LNCAP (cell line): ENCODE results near the gene CNN2.

ENCODE experiments used
- TF ChIP-seq, protein P1 (sequence below): fragments of 450-650 bp; IDR thresholded peaks from 2 replicates; pipeline ENCODE4 v1.5.1; 2017; ENCODE audit warnings: mild to moderate bottlenecking

The CNN2 gene

DNA sequence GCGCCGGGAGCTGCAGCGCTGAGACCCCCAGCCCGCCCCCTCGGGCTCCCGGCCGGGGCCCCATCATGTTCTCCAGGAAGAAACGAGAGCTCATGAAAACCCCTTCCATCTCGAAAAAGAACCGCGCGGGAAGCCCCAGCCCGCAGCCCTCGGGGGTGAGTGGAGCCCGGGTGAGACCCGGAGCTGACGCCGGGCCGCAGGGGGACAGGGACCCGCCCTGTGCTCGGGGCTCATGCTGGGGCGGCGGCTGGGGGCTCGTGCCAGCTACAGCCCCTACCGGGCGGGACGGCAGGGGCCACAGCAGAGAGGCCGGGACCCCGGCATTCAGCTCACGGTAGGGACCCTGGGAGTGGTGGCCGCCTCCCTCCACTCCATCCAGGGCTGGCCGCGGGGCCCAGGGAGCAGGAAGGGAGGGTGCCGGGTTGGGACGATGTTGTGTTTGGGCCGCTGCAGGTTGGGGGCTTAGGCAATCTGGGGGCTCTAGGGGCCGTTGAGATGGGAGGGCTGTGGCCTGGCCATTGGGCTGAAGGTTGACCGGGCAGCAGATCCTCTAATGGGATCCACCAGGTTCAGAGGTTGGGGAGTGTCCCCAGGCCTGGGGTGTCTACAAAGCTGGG is 41.0 kb downstream of the CNN2 start:
- TF ChIP-seq, protein P1, sequence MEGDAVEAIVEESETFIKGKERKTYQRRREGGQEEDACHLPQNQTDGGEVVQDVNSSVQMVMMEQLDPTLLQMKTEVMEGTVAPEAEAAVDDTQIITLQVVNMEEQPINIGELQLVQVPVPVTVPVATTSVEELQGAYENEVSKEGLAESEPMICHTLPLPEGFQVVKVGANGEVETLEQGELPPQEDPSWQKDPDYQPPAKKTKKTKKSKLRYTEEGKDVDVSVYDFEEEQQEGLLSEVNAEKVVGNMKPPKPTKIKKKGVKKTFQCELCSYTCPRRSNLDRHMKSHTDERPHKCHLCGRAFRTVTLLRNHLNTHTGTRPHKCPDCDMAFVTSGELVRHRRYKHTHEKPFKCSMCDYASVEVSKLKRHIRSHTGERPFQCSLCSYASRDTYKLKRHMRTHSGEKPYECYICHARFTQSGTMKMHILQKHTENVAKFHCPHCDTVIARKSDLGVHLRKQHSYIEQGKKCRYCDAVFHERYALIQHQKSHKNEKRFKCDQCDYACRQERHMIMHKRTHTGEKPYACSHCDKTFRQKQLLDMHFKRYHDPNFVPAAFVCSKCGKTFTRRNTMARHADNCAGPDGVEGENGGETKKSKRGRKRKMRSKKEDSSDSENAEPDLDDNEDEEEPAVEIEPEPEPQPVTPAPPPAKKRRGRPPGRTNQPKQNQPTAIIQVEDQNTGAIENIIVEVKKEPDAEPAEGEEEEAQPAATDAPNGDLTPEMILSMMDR, result no peak

DNA sequence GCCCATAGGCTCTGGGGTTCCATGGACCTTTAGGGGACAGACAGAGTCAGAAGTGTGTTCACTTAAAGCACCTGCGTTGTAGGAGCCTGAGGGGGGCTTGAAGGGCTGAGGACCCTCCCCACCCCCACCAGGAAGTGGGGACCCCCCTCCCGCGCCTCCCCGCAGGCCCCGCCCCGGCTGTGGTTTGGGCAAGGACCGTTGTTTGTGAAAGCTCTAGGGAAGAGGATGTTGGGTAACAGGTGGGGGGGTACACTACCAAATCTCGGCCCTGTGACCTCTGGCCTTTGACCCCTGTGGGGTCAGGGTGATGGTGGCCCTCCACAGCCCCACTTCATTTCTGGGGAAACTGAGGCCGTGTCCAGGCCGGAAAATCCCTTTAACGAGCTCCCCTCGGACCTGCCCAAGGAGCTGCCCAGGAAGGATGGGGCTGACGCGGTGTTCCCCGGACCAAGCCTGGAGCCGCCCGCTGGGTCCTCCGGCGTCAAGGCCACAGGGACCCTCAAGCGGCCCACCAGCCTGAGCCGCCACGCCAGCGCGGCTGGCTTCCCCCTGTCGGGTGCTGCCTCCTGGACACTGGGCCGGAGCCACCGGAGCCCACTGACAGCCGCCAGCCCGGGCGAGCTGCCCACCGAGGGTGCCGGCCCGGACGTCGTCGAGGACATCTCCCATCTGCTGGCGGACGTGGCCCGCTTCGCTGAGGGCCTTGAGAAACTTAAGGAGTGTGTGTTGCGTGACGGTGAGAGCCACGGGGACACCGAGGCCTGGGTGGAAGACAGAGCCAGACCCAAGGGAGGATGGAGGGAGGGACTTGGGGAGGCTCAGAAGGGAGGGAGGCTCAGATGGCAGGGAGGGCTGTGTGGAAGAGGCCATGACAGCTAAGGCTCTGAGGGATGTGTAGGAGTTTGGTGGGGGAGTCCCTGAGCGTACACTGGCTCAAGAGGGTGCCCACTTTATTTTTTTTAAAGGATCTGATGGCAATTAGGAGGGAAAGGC is 41.9 kb downstream of the CNN2 start:
- TF ChIP-seq, protein P1, result no peak

DNA sequence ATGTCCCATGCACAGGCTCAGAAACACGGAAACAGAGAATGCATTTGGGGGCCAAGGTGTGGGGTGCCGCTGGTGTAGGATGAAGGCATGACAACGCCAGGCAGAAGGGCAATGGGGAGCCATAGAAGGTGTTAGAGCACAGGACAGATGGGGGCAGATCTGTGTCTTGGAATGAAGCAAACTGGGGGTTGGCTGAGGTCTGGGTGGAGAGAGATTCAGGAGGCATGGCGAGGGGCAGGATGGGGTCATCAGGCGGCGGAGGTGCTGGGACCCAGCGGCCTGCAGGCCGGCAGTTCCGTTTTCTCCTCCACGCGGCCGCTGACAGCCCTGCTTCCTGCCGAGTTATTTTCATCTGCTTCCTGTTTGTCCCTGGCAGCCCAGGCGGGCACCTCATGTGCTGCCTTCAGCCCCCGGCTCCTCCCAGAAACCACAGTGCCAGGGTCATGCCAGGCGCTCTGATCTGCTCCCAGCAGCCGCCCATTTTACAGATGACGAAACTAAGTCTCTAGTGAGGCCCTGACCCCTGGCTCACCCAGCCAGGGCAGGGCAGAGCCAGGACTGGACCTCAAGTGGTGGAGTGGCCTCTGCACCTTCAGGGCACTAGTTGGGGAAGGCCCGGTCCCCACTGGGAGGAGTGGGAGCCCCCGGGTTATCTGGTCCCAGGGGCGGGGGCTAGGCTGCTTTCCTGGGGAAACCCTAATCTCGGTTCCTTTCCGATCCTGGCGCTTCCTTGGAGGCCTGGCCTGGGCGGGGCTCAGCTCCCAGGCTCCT is 42.8 kb downstream of the CNN2 start:
- TF ChIP-seq, protein P1, result no peak

DNA sequence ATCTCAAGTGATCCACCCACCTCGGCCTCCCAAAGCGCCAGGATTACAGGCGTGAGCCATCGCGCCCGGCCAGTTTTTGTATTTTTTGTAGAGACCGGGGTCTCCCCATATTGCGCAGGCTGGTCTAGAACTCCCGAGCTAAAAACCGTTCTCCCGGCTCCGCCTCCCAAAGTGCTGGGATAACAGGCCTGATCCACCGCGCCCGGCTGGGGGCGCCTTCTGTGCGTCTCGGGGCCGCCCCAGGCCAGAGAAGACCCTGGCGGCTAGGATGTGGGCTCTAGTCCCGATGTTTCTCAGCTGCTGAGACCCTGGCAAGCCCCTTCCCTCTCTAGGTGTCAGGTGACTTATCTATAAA is 44.1 kb downstream of the CNN2 start:
- TF ChIP-seq, protein P1, result no peak

DNA sequence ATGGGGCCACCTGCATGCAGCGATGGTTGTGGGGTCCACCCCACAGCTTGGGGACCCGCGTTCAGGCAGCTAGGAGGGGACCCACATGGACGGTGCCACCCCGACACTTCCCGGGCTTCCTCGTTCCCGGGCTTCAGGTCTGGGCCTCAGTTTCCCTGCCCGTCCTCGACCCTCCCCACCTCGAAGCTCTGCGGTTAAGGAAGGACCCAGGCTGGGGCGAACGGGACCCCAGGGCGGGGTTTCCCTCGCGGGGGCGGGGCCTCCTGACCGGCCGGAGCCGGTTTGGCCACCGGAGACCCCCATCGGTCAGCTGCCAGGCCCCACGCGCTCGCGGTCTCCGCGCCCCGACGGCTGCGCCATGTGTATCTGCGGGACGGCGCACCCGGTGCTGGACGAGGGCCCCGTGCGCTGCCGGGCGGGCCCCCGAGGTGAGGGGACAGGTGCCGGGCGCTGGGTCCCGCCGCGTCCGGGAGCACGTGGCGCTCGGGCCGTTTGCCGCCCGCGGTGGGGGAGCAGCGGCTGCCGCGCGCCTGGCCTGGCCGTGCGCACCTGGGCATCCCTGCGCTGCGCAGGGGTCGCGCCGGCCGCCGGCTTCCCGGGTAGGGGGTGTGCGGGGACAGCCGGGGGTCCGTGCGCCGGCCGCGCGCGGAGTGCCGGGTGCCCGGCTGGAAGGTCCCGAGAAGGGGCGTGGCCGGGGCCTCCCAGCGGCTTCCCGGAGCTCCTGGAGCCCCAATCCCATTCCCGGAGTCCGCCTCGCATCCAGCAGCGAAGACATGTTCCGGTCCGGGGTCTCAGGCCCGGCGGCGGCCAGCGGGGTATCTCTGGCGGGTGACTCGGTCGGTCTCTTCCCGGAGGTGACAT is 44.8 kb downstream of the CNN2 start:
- TF ChIP-seq, protein P1, result no peak

DNA sequence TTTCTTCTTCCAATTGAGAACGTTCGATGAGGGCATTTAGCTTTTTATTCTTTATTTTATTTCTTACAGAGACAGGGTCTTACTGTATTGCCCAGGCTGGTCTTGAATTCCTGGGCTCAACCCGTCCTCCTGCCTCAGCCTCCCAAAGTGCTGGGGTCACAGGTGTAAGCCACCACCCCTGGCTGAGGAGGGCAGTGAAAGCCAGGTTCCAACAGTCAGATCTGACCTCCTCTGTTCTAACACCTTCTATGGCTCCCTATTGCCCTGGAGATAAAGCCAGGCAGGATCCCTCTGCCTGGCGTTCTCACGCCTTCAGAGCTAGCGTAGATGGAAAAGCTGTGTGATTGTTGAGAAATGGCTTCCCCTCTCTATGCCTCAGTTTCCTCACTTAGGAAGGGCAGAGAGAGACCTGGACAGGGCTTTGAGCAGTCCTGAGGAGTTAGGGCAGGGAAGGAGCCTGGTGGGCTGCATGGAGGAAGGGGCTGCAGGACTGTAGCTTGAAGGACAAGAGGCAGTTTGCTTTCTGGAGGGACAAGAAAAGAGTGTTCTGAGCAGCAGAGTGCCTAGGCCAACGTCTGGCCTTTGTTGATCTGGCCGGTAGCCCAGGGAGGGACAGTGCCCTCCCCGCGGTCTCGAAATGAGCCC is 46.1 kb downstream of the CNN2 start:
- TF ChIP-seq, protein P1, result no peak
